GM23338 (cell line): ENCODE data around the gene DLG2. TPM values are rescaled to one million over a fixed set of nuclear protein-coding genes. Genes with fewer than 3 reads are reported as not detected.

Source experiments
- ATAC-seq: fragments of 200-7000 bp; cut with Tn5 transposase; 3 replicates; pipeline ENCODE4 v1.9.1; 2020
- DNase-seq: peaks from one replicate; pipeline ENCODE4 v3.0.0-alpha.2; 2015; ENCODE audit warnings: low spot score
- H2AFZ ChIP-seq: fragments of 200-600 bp; sonication (generic); 2 replicates; pipeline ENCODE4 v1.8.0; 2016; ENCODE audit warnings: antibody characterized with exemption, mild to moderate bottlenecking, moderate library complexity
- H3F3A ChIP-seq: fragments of 200-600 bp; sonication (generic); replicated peaks from 2 replicates; pipeline ENCODE4 v1.8.0; 2017; ENCODE audit warnings: antibody characterized with exemption, mixed run types, low read depth
- H3K27ac ChIP-seq: fragments of 200-600 bp; sonication (generic); 2 replicates; pipeline ENCODE4 v1.6.1; 2016; ENCODE audit warnings: low read depth
- H3K27me3 ChIP-seq: fragments of 200-600 bp; sonication (generic); 2 replicates; pipeline ENCODE4 v1.8.0; 2016; ENCODE audit warnings: mild to moderate bottlenecking, mixed run types, moderate library complexity; ENCODE audit not compliant: insufficient read depth
- H3K36me3 ChIP-seq: fragments of 200-600 bp; sonication (generic); 2 replicates; pipeline ENCODE4 v1.8.0; 2016; ENCODE audit warnings: mild to moderate bottlenecking; ENCODE audit not compliant: insufficient read depth
- H3K4me1 ChIP-seq: fragments of 200-600 bp; sonication (generic); 2 replicates; pipeline ENCODE4 v1.8.0; 2016; ENCODE audit warnings: mild to moderate bottlenecking, moderate library complexity; ENCODE audit not compliant: insufficient read depth
- H3K4me2 ChIP-seq: fragments of 200-600 bp; sonication (generic); 2 replicates; pipeline ENCODE4 v1.7.1; 2017; ENCODE audit warnings: mixed run types
- H3K4me3 ChIP-seq: fragments of 200-600 bp; sonication (generic); 2 replicates; pipeline ENCODE4 v1.6.1; 2016; ENCODE audit warnings: mixed run types
- H3K79me2 ChIP-seq: fragments of 200-600 bp; sonication (generic); replicated peaks from 2 replicates; pipeline ENCODE4 v1.8.0; 2017; ENCODE audit warnings: mild to moderate bottlenecking; ENCODE audit not compliant: insufficient read depth
- H3K9me2 ChIP-seq: fragments of 200-600 bp; sonication (generic); 2 replicates; pipeline ENCODE4 v1.8.0; 2017; ENCODE audit not compliant: insufficient read depth
- H4K20me1 ChIP-seq: fragments of 200-600 bp; sonication (generic); replicated peaks from 2 replicates; pipeline ENCODE4 v1.8.0; 2017; ENCODE audit warnings: mild to moderate bottlenecking; ENCODE audit not compliant: insufficient read depth
- H3K27ac Mint-ChIP-seq: 2 replicates; pipeline ENCODE4 v1.8.0; 2020; ENCODE audit warnings: inconsistent platforms, mild to moderate bottlenecking, moderate library complexity, mixed read lengths
- H3K27me3 Mint-ChIP-seq: 3 replicates; pipeline ENCODE4 v1.8.0; 2022; ENCODE audit warnings: low read depth, mild to moderate bottlenecking, moderate library complexity, mixed read lengths, inconsistent platforms; ENCODE audit not compliant: insufficient read depth, poor library complexity
- H3K36me3 Mint-ChIP-seq: 3 replicates; pipeline ENCODE4 v1.8.0; 2021; ENCODE audit warnings: low read depth, mild to moderate bottlenecking, inconsistent platforms, moderate library complexity, mixed read lengths
- H3K4me1 Mint-ChIP-seq: 3 replicates; pipeline ENCODE4 v1.8.0; 2020; ENCODE audit warnings: mild to moderate bottlenecking, inconsistent platforms, mixed read lengths
- H3K4me3 Mint-ChIP-seq: 3 replicates; pipeline ENCODE4 v1.8.0; 2021; ENCODE audit warnings: moderate library complexity, mild to moderate bottlenecking, inconsistent platforms, mixed read lengths
- H3K9me3 Mint-ChIP-seq: 3 replicates; pipeline ENCODE4 v1.8.0; 2020; ENCODE audit warnings: moderate library complexity, mild to moderate bottlenecking, inconsistent platforms, mixed read lengths
- CREB1 ChIP-seq: fragments of 250-450 bp; sonication (Bioruptor Pico); IDR thresholded peaks from 2 replicates; pipeline ENCODE4 v1.5.0; 2020; ENCODE audit warnings: low read depth, mild to moderate bottlenecking, moderate library complexity
- CTCF ChIP-seq, 2 experiments: fragments of 200-600 bp in 1 of 2; sonication (generic) in 1 of 2; conservative IDR thresholded peaks; 2 replicates each; pipeline versions ENCODE4 v1.5.1 to v1.6.1; 2016 to 2017; ENCODE audit warnings: antibody characterized with exemption in 2 of 2, low read depth in 2 of 2, mild to moderate bottlenecking in 2 of 2, moderate library complexity in 1 of 2
- ETS1 ChIP-seq: IDR thresholded peaks from 2 replicates; pipeline ENCODE4 v1.6.1; 2016; ENCODE audit warnings: antibody characterized with exemption
- NANOG ChIP-seq: IDR thresholded peaks from 2 replicates; pipeline ENCODE4 v1.6.1; 2016; ENCODE audit warnings: antibody characterized with exemption, borderline replicate concordance
- POLR2AphosphoS5 ChIP-seq: IDR thresholded peaks from 2 replicates; pipeline ENCODE4 v1.6.1; 2016; ENCODE audit warnings: antibody characterized with exemption, low read depth
- REST ChIP-seq: IDR thresholded peaks from one replicate; pipeline ENCODE4 v1.6.1; 2018; ENCODE audit warnings: antibody characterized with exemption; ENCODE audit not compliant: unreplicated experiment
- STAT1 ChIP-seq: IDR thresholded peaks from one replicate; pipeline ENCODE4 v1.6.1; 2016; ENCODE audit warnings: antibody characterized with exemption; ENCODE audit not compliant: unreplicated experiment
- ZNF114 ChIP-seq: fragments of 250-450 bp; sonication (Bioruptor Pico); IDR thresholded peaks from 2 replicates; pipeline ENCODE4 v1.5.0; 2020; ENCODE audit warnings: mild to moderate bottlenecking, moderate library complexity
- ZNF331 ChIP-seq: fragments of 250-450 bp; sonication (Bioruptor Pico); IDR thresholded peaks from 2 replicates; pipeline ENCODE4 v1.5.0; 2020; ENCODE audit warnings: low read depth, mild to moderate bottlenecking, moderate library complexity
- polyA plus RNA-seq: library from polyadenylated mRNA; unstranded; fragments of >200 nt; fragmentation: Nextera tagmentation; extraction: Ambion mirVana; gene quantifications from 2 replicates; pipeline ENCODE4 v1.2.1, GENCODE V29; 2016
- total RNA-seq: library from RNA; depleted of rRNA; stranded (reverse); fragments of >200 nt; shearing (Covaris generic); gene quantifications from 2 replicates; pipeline ENCODE4 v1.2.3, GENCODE V29; 2014

DLG2 gene
- total and polyA plus RNA-seq, 2 experiments from 2014 or later, result 19.8 to 21.5 TPM

DNA sequence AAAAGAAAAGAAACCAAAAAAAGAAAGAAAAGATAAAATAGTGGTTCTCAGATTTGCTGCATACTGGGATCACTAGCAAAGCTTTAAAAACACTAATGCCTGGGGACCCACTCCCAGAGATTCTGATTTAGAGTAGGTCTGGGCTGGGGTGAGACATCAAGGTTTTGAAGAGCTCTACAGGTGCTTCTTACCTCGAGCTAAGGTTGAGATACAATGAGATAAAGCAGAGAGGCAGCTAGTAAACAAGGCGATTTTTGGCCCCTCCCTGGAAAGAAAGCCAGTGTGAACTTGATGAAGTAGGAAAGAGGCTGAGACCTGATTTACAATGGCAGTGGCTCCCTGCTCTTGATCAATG is 2013.4 kb downstream of the DLG2 start:
- Histone ChIP-seq H3K4me1 (no peaks in the 10 kb centered on the region; the same call in 1 of the 2 replicates), H3K27ac (no peak overlapping the region), H3K4me3 (no peak overlapping the region), H2AFZ (no peak overlapping the region), H4K20me1 (no peaks in the 10 kb centered on the region), H3K9me2 (no peaks in the 10 kb centered on the region), H3K4me2 (no peak overlapping the region), H3K79me2 (no peaks in the 10 kb centered on the region), H3F3A (no peaks in the 10 kb centered on the region), H3K36me3 (no peaks in the 10 kb centered on the region), H3K27me3 (no peaks in the 10 kb centered on the region)
- Mint-ChIP-seq H3K36me3 (no peaks in the 10 kb centered on the region), H3K27me3 (no peaks in the 10 kb centered on the region), H3K4me1 (peaks cover 23% of the 10 kb centered on the region), H3K4me3 (no peak overlapping the region), H3K27ac (no peak overlapping the region; the same call in 1 of the 2 replicates), H3K9me3 (no peaks in the 10 kb centered on the region)
- no peak for TF ChIP-seq STAT1
- TF ChIP-seq ZNF331, result no peak
- TF ChIP-seq CREB1, result no peak
- ATAC-seq, result no peak
- DNase-seq, result no peak

- no peaks in the 10 kb centered on the region for H3K36me3 ChIP-seq
- no peaks in the 10 kb centered on the region for H3F3A ChIP-seq
- no peak overlapping the region for H3K4me3 ChIP-seq
- H4K20me1 ChIP-seq, result no peaks in the 10 kb centered on the region
- Mint-ChIP-seq H3K4me1 (peaks cover 23% of the 10 kb centered on the region), H3K36me3 (no peaks in the 10 kb centered on the region), H3K9me3 (no peaks in the 10 kb centered on the region), H3K27me3 (no peaks in the 10 kb centered on the region), H3K27ac (peak overlapping the region; percentile 17), H3K4me3 (no peak overlapping the region; the same call in 2 of the 3 replicates)
- H3K27me3 ChIP-seq, result no peaks in the 10 kb centered on the region
- no peaks in the 10 kb centered on the region for H3K9me2 ChIP-seq
- H3K4me1 ChIP-seq, result no peaks in the 10 kb centered on the region; the same call in 1 of the 2 replicates
- no peak overlapping the region for H3K27ac ChIP-seq
- H3K79me2 ChIP-seq, result no peaks in the 10 kb centered on the region
- peak; percentile 99 for ATAC-seq
- DNase-seq, result peak; percentile 75
- H2AFZ ChIP-seq, result no peak overlapping the region
- peak overlapping the region; percentile 54 for H3K4me2 ChIP-seq
- no peak for TF ChIP-seq NANOG
- no peak for TF ChIP-seq CREB1
- TF ChIP-seq CTCF (conservative IDR thresholded peaks at IDR 0.05; ENCODE audit: low read depth in 2 of 2), result no peak
- TF ChIP-seq POLR2AphosphoS5, result no peak
- no peak for TF ChIP-seq REST
- no peak for TF ChIP-seq ZNF331
- TF ChIP-seq ZNF114, result no peak
- TF ChIP-seq ETS1, result no peak
Measured at GRCh38 chr11:83612891-83613766, 2014.0 kb downstream of the DLG2 start.
